ENCODE measurements around the gene FOXD3.

DNA sequence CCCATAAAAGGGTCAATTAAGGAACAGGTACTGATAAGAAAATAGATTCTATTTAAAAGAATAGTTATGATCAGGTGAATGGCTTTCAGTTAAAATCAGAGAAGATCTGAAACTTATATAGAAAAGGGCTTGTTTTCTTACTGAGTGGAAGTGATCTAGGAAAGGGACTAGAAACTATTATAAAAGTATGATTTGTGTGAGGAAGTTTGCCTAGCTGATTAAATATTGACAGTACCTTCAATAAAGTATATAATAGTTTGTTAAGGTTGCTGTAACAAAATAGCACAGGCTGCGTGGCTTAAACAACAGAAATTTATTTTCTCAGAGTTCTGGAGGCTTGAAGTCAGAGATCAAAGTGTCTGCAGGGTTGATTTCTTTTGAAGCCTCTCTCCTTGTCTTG, 39.7 kb downstream of the FOXD3 start:
- no peak for TF ChIP-seq TAF1 (IDR thresholded peaks at IDR 0.05; ENCODE audit: borderline replicate concordance, insufficient read depth, low read length)
- TF ChIP-seq POLR2AphosphoS5 (IDR thresholded peaks at IDR 0.05; ENCODE audit: low read depth, low read length): no peak
- no peak for TF ChIP-seq SIN3A (IDR thresholded peaks at IDR 0.05; ENCODE audit: borderline replicate concordance, insufficient read depth, low read length)
- TF ChIP-seq, protein P1, sequence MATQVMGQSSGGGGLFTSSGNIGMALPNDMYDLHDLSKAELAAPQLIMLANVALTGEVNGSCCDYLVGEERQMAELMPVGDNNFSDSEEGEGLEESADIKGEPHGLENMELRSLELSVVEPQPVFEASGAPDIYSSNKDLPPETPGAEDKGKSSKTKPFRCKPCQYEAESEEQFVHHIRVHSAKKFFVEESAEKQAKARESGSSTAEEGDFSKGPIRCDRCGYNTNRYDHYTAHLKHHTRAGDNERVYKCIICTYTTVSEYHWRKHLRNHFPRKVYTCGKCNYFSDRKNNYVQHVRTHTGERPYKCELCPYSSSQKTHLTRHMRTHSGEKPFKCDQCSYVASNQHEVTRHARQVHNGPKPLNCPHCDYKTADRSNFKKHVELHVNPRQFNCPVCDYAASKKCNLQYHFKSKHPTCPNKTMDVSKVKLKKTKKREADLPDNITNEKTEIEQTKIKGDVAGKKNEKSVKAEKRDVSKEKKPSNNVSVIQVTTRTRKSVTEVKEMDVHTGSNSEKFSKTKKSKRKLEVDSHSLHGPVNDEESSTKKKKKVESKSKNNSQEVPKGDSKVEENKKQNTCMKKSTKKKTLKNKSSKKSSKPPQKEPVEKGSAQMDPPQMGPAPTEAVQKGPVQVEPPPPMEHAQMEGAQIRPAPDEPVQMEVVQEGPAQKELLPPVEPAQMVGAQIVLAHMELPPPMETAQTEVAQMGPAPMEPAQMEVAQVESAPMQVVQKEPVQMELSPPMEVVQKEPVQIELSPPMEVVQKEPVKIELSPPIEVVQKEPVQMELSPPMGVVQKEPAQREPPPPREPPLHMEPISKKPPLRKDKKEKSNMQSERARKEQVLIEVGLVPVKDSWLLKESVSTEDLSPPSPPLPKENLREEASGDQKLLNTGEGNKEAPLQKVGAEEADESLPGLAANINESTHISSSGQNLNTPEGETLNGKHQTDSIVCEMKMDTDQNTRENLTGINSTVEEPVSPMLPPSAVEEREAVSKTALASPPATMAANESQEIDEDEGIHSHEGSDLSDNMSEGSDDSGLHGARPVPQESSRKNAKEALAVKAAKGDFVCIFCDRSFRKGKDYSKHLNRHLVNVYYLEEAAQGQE (IDR thresholded peaks at IDR 0.05; ENCODE audit: insufficient read depth in 1 of 2, low read depth in 2 of 2, low read length in 2 of 2): no peak
